Body of pancreas (tissue), 4 donors: Measurements from ENCODE around the gene SMAD2.

Experiments
- CTCF ChIP-seq, 7 experiments: fragments of 450-650 bp in 4 of 7; fragments of 200-600 bp in 3 of 7; sonication (generic) in 3 of 7; IDR thresholded peaks; one replicate each; pipeline ENCODE4 v1.5.1; 2016 to 2019; ENCODE audit warnings: antibody characterized with exemption in 7 of 7
- POLR2A ChIP-seq, 3 donors: fragments of 450-650 bp; IDR thresholded peaks; one replicate each; pipeline ENCODE4 v1.6.1; 2016; ENCODE audit warnings: antibody characterized with exemption in 3 of 3, mild to moderate bottlenecking in 2 of 3

- no peak for TF ChIP-seq CTCF (IDR thresholded peaks at IDR 0.05)
- TF ChIP-seq POLR2A (IDR thresholded peaks at IDR 0.05): no peak
Measured at GRCh38 chr18:47809420-47809819, 121.0 kb downstream of the SMAD2 start.
